ENCODE measurements around the gene DES. TPM values are rescaled to one million over a fixed set of nuclear protein-coding genes. Genes with fewer than 3 reads are reported as not detected.
A peak's percentile ranks its signal among the peaks of the same experiment; 100 is the strongest.

The DES gene
- total RNA-seq, 2 experiments from 2014 or later, result not detected

DNA sequence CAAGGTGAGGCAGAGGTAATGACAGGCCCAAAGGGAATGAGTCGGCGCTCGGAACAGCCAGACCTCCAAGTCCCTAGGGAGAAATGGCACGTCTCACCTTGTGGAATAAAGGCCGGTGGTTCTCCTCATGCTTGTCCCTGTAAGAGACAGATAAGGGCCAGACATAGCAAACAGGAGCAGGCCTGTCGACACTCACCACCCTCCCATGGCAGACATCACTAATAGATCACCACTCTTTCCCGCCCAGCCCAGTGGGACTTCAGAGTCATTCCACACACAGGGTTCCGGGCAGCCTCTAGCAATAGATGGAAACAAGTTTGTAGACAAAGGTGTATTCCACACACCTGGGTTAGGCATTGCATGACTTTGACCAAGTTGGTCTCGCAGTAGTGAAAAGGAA is 36.7 kb upstream of the DES start:
- H3K36me3 ChIP-seq (ENCODE audit: insufficient read depth, low read length), result peaks cover 52% of the 10 kb centered on the region
- CTCF ChIA-PET (ENCODE audit: unreplicated experiment), result no interaction called here

DNA sequence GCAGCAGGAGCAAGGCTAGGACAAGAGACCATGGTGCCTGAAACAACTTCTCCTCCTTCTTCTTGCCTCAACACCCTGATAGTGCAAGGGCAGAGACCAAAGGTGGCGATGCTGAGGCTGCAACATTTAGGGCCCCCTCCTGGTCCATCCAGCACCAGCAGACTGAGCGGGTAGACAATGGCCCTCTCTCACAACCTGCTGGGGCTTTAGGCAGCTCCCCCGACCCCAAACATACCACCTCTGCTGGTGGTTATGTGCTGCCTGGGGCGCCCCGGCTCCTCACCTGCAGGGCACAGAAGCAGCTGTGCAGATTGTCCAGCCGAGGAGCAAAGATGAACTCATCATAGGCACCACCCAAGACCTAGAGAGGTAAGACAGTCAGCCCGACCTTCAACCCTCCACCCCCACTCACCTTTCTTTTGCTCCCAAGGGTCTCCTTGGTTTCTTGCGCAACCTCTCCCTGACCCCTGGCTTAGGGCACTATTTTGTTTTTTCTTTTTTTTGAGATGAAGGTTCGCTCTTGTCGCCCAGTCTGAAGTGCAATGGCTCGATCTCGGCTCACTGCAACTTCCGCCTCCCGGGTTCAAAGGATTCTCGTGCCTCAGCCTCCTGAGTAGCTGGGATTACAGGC is 34.0 kb upstream of the DES start:
- H3K79me2 ChIP-seq (ENCODE audit: insufficient read depth, low read depth, low read length), result no peaks in the 10 kb centered on the region; the same call in 1 of the 2 replicates
- CTCF ChIA-PET (ENCODE audit: unreplicated experiment), result no interaction called here
- H3K4me3 ChIP-seq (ENCODE audit: low read depth, low read length, poor library complexity, severe bottlenecking), result no peak overlapping the region
- BruUV-seq (replicated peaks), result no TSS peak
- no peak overlapping the region for H2AFZ ChIP-seq (ENCODE audit: low read length)
- no peak overlapping the region for H3K27ac ChIP-seq (ENCODE audit: low read depth, low read length, poor library complexity, severe bottlenecking)
- H3K9me3 ChIP-seq (ENCODE audit: low read length), result no peaks in the 10 kb centered on the region
- POLR2A ChIA-PET, result no interaction called here
- peaks cover 49% of the 10 kb centered on the region for H3K36me3 ChIP-seq (ENCODE audit: insufficient read depth, low read length)
- intact Hi-C loops (cut with micrococcal nuclease; ENCODE audit: unreplicated experiment), result no loop called here
- TF ChIP-seq EZH2phosphoT487 (IDR thresholded peaks at IDR 0.05; ENCODE audit: borderline replicate concordance, low read depth, low read length), result no peak
- 0 out of 2 replicates have a peak, but pooled peaks have one; percentile 16 for TF ChIP-seq CTCF (conservative IDR thresholded peaks at IDR 0.05; ENCODE audit: low read length)
- H3K4me1 ChIP-seq (ENCODE audit: insufficient read depth, low read length, poor library complexity, severe bottlenecking), result peaks cover 15% of the 10 kb centered on the region
- H3K4me2 ChIP-seq (ENCODE audit: low read length), result no peak overlapping the region
- H3K9me2 ChIP-seq (ENCODE audit: insufficient read depth, low read length), result no peaks in the 10 kb centered on the region
- DNase-seq (ENCODE audit: low spot score), result no peak
- H4K20me1 ChIP-seq (ENCODE audit: insufficient read depth, low read length), result no peaks in the 10 kb centered on the region

More for the DNA sequence above, 36.7 kb upstream of the DES start:
- no peak overlapping the region for H2AFZ ChIP-seq (ENCODE audit: low read length)
- H3K79me2 ChIP-seq (ENCODE audit: insufficient read depth, low read depth, low read length), result no peaks in the 10 kb centered on the region
- TF ChIP-seq EZH2phosphoT487 (IDR thresholded peaks at IDR 0.05; ENCODE audit: borderline replicate concordance, low read depth, low read length) (no peak), CTCF (conservative IDR thresholded peaks at IDR 0.05; ENCODE audit: low read length) (no peak)
- H3K4me1 ChIP-seq (ENCODE audit: insufficient read depth, low read length, poor library complexity, severe bottlenecking), result peaks cover 1% of the 10 kb centered on the region
- H3K9me2 ChIP-seq (ENCODE audit: insufficient read depth, low read length), result no peaks in the 10 kb centered on the region
- no peaks in the 10 kb centered on the region for H3K9me3 ChIP-seq (ENCODE audit: low read length)
- POLR2A ChIA-PET, result no interaction called here
- intact Hi-C loops (cut with micrococcal nuclease; ENCODE audit: unreplicated experiment), result no loop called here
- H3K4me2 ChIP-seq (ENCODE audit: low read length), result no peak overlapping the region
- no peak overlapping the region for H3K27ac ChIP-seq (ENCODE audit: low read depth, low read length, poor library complexity, severe bottlenecking)
- no peaks in the 10 kb centered on the region for H4K20me1 ChIP-seq (ENCODE audit: insufficient read depth, low read length)
- H3K4me3 ChIP-seq (ENCODE audit: low read depth, low read length, poor library complexity, severe bottlenecking), result no peak overlapping the region
- DNase-seq (ENCODE audit: low spot score), result no peak
- BruUV-seq (replicated peaks), result no TSS peak

GRCh38 chr2:219384859-219385258 is 33.3 kb upstream of the DES start:
- DNase-seq (ENCODE audit: low spot score), result no peak
- no peaks in the 10 kb centered on the region for H3K9me3 ChIP-seq (ENCODE audit: low read length)
- TSS peak; percentile 40 for BruUV-seq (replicated peaks)

More at GRCh38 chr2:219384859-219385258, 33.3 kb upstream of the DES start:
- H3K4me1 ChIP-seq (ENCODE audit: insufficient read depth, low read length, poor library complexity, severe bottlenecking), result peaks cover 15% of the 10 kb centered on the region
- POLR2A ChIA-PET, result no interaction called here
- no peaks in the 10 kb centered on the region for H4K20me1 ChIP-seq (ENCODE audit: insufficient read depth, low read length)
- H3K36me3 ChIP-seq (ENCODE audit: insufficient read depth, low read length), result peaks cover 49% of the 10 kb centered on the region
- no peaks in the 10 kb centered on the region for H3K9me2 ChIP-seq (ENCODE audit: insufficient read depth, low read length)
- H3K79me2 ChIP-seq (ENCODE audit: insufficient read depth, low read depth, low read length), result no peaks in the 10 kb centered on the region; the same call in 1 of the 2 replicates
- CTCF ChIA-PET (ENCODE audit: unreplicated experiment), result no interaction called here
- no peak overlapping the region for H3K4me2 ChIP-seq (ENCODE audit: low read length)
- intact Hi-C loops (cut with micrococcal nuclease; ENCODE audit: unreplicated experiment), result loop anchor here (5.0 kb wide), 3 partner anchors 157 to 212 kb away; partner anchors contain the start of genes CHPF, CNPPD1, RETREG2 and STK11IP
- no peak overlapping the region for H3K4me3 ChIP-seq (ENCODE audit: low read depth, low read length, poor library complexity, severe bottlenecking)
- H3K27ac ChIP-seq (ENCODE audit: low read depth, low read length, poor library complexity, severe bottlenecking), result no peak overlapping the region
- TF ChIP-seq CTCF (conservative IDR thresholded peaks at IDR 0.05; ENCODE audit: low read length), result no peak
- no peak for TF ChIP-seq EZH2phosphoT487 (IDR thresholded peaks at IDR 0.05; ENCODE audit: borderline replicate concordance, low read depth, low read length)
- no peak overlapping the region for H2AFZ ChIP-seq (ENCODE audit: low read length)
